B cell (primary cell): ENCODE results near the gene TTC14. TPM values are rescaled to one million over a fixed set of nuclear protein-coding genes. Genes with fewer than 3 reads are reported as not detected.

Experiments
- ATAC-seq: fragments of 200-7000 bp; cut with Tn5 transposase; one replicate; pipeline ENCODE4 v1.10.0; 2021; ENCODE audit warnings: low read depth, mild to moderate bottlenecking, moderate number of reproducible peaks, moderate library complexity
- CTCF ChIA-PET: fragments of 350-600 bp; sonication (Branson Sonifier 250); formaldehyde crosslinking; loops from one replicate; lab custom pipeline; 2021; ENCODE audit warnings: antibody characterized with exemption, inconsistent platforms; lab: Charles Lee
- POLR2A ChIA-PET: fragments of 350-600 bp; sonication (Branson Sonifier 250); formaldehyde crosslinking; loops from one replicate; lab custom pipeline; 2021; ENCODE audit warnings: antibody characterized with exemption; lab: Charles Lee
- DNase-seq: peaks from one replicate; pipeline ENCODE4 v3.0.0; 2013
- H2AFZ ChIP-seq: 2 replicates; pipeline ENCODE4 v1.6.1; 2012; ENCODE audit warnings: mild to moderate bottlenecking, low read depth, low read length; ENCODE audit not compliant: insufficient read depth, poor library complexity, severe bottlenecking
- H3K27ac ChIP-seq, 2 donors: 1 replicate in 1 of 2; 2 replicates in 1 of 2; pipeline ENCODE4 v1.5.1; 2012 to 2013; ENCODE audit warnings: low read length in 2 of 2, mild to moderate bottlenecking in 2 of 2, moderate library complexity in 1 of 2
- H3K27me3 ChIP-seq, 4 experiments: fragments of 200-600 bp in 1 of 4; sonication (generic) in 1 of 4; replicated peaks in 1 of 4; 1 replicate in 2 of 4; 2 replicates in 2 of 4; pipeline versions ENCODE4 v1.6.1 to v1.7.0; 2013 to 2016; ENCODE audit warnings: low read length in 3 of 4, mild to moderate bottlenecking in 2 of 4, mixed read lengths in 1 of 4, moderate library complexity in 1 of 4; ENCODE audit not compliant: insufficient read depth in 4 of 4, control insufficient read depth in 3 of 4; ENCODE audit errors: control extremely low read depth in 1 of 4
- H3K36me3 ChIP-seq, 2 experiments: replicated peaks in 1 of 2; 1 replicate in 1 of 2; 2 replicates in 1 of 2; pipeline versions ENCODE4 v1.6.1 to v1.7.1; 2013; ENCODE audit warnings: low read length in 1 of 2; ENCODE audit not compliant: insufficient read depth in 2 of 2, control insufficient read depth in 1 of 2; ENCODE audit errors: control extremely low read depth in 1 of 2, extremely low read depth in 1 of 2
- H3K4me1 ChIP-seq, 2 donors: fragments of 200-600 bp in 1 of 2; sonication (generic) in 1 of 2; 1 replicate in 1 of 2; 2 replicates in 1 of 2; pipeline versions ENCODE4 v1.5.1 to v1.6.1; 2013 to 2017; ENCODE audit warnings: low read length in 2 of 2; ENCODE audit not compliant: control insufficient read depth in 2 of 2, insufficient read depth in 2 of 2
- H3K4me2 ChIP-seq: replicated peaks from 2 replicates; pipeline ENCODE3; 2012; ENCODE audit warnings: mild to moderate bottlenecking, low read depth, low read length; ENCODE audit not compliant: poor library complexity, severe bottlenecking
- H3K4me3 ChIP-seq, 5 experiments: fragments of 200-600 bp in 1 of 5; sonication (generic) in 1 of 5; 1 replicate in 3 of 5; 2 replicates in 2 of 5; pipeline versions ENCODE4 v1.5.1 to v1.7.0; 2011 to 2016; ENCODE audit warnings: low read length in 4 of 5, mild to moderate bottlenecking in 4 of 5, low read depth in 2 of 5, control low read depth in 1 of 5, moderate library complexity in 1 of 5; ENCODE audit not compliant: insufficient read depth in 1 of 5; ENCODE audit errors: control extremely low read depth in 1 of 5, extremely low read depth in 1 of 5
- H3K79me2 ChIP-seq: fragments of 200-600 bp; sonication (generic); one replicate; pipeline ENCODE4 v1.6.0; 2016; ENCODE audit warnings: low read length; ENCODE audit not compliant: control insufficient read depth, insufficient read depth
- H3K9ac ChIP-seq: fragments of 200-600 bp; sonication (generic); 2 replicates; pipeline ENCODE4 v1.6.1; 2017; ENCODE audit warnings: mild to moderate bottlenecking, low read length, moderate library complexity
- H3K9me3 ChIP-seq, 3 donors: one replicate each; pipeline versions ENCODE4 v1.6.1 to v1.7.1; 2013; ENCODE audit warnings: low read length in 2 of 3; ENCODE audit not compliant: control insufficient read depth in 2 of 3, insufficient read depth in 1 of 3; ENCODE audit errors: control extremely low read depth in 1 of 3
- H4K20me1 ChIP-seq: 2 replicates; pipeline ENCODE4 v1.6.0; 2012; ENCODE audit warnings: mild to moderate bottlenecking, low read length; ENCODE audit not compliant: insufficient read depth, control insufficient read depth, poor library complexity, severe bottlenecking
- H3K27ac Mint-ChIP-seq: one replicate; pipeline ENCODE4 v1.8.0; 2021; ENCODE audit warnings: mixed read lengths
- H3K27me3 Mint-ChIP-seq: one replicate; pipeline ENCODE4 v1.8.0; 2021; ENCODE audit warnings: mixed read lengths
- H3K4me1 Mint-ChIP-seq: one replicate; pipeline ENCODE4 v1.8.0; 2021; ENCODE audit warnings: mixed read lengths
- H3K4me3 Mint-ChIP-seq: one replicate; pipeline ENCODE4 v1.8.0; 2021; ENCODE audit warnings: mixed read lengths
- H3K9me3 Mint-ChIP-seq: one replicate; pipeline ENCODE4 v1.8.0; 2022; ENCODE audit warnings: mixed read lengths; ENCODE audit not compliant: insufficient read depth
- EZH2 ChIP-seq: IDR thresholded peaks from 2 replicates; pipeline ENCODE4 v1.6.1; 2012; ENCODE audit warnings: borderline replicate concordance, low read depth, mild to moderate bottlenecking, moderate library complexity, low read length; ENCODE audit not compliant: insufficient read depth, poor library complexity, severe bottlenecking
- WGBS: methylation state at CpG from one replicate; pipeline ENCODE4 v1.1.5; 2013; ENCODE audit warnings: missing lambda C conversion rate; ENCODE audit not compliant: insufficient coverage; 5-methylcytosine and 5-hydroxymethylcytosine counted together
- intact Hi-C: fragments of 100-400 bp; cut with micrococcal nuclease; formaldehyde crosslinking; loops from one replicate; pipeline ENCODE4 v1.10.0; 2022
- polyA minus RNA-seq: library from RNA; depleted of rRNA, polyadenylated mRNA; stranded (reverse); fragments of >200 nt; gene quantifications from 2 replicates; pipeline ENCODE4 v1.2.3, GENCODE V29; 2012
- polyA plus RNA-seq: library from polyadenylated mRNA; depleted of rRNA; stranded (reverse); fragments of >200 nt; gene quantifications from 2 replicates; pipeline ENCODE4 v1.2.3, GENCODE V29; 2012
- total RNA-seq, 2 donors: library from RNA; stranded (reverse); fragments of 120-200 nt in 1 of 2; gene quantifications; 1 replicate in 1 of 2; 2 replicates in 1 of 2; pipeline versions ENCODE4 v1.2.3 to v1.2.4, GENCODE V29; 2013 to 2022
- TF ChIP-seq, protein P1 (sequence below): fragments of 200-600 bp; IDR thresholded peaks from one replicate; pipeline ENCODE4 v1.8.0; 2022; ENCODE audit warnings: antibody characterized with exemption, mild to moderate bottlenecking

Gene TTC14, protein sequence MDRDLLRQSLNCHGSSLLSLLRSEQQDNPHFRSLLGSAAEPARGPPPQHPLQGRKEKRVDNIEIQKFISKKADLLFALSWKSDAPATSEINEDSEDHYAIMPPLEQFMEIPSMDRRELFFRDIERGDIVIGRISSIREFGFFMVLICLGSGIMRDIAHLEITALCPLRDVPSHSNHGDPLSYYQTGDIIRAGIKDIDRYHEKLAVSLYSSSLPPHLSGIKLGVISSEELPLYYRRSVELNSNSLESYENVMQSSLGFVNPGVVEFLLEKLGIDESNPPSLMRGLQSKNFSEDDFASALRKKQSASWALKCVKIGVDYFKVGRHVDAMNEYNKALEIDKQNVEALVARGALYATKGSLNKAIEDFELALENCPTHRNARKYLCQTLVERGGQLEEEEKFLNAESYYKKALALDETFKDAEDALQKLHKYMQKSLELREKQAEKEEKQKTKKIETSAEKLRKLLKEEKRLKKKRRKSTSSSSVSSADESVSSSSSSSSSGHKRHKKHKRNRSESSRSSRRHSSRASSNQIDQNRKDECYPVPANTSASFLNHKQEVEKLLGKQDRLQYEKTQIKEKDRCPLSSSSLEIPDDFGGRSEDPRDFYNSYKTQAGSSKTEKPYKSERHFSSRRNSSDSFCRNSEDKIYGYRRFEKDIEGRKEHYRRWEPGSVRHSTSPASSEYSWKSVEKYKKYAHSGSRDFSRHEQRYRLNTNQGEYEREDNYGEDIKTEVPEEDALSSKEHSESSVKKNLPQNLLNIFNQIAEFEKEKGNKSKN
- 136 and 139 TPM in 2 replicates for total RNA-seq
- total RNA-seq (2013): 126 TPM
- polyA plus RNA-seq: 43.3 and 74.3 TPM in 2 replicates
- 66.2 and 79.1 TPM in 2 replicates for polyA minus RNA-seq

- CTCF ChIA-PET: interaction anchor here (1.5 kb wide), 1 partner anchor 310 kb away, joined by 7 read pairs; the partner anchor contains the start of gene FXR1
- H3K9me3 Mint-ChIP-seq: peaks cover 3% of the 10 kb centered on the region
- Histone ChIP-seq H2AFZ (peak within 1 kb of the TSS; percentile 92), H3K4me1 (peaks cover 12 to 17% of the 10 kb centered on the region in 2 donors), H3K9me3 (peaks cover 0 to 13% (median 4%) of the 10 kb centered on the region in 3 donors), H3K9ac (peak within 1 kb of the TSS; percentile 89), H3K4me2 (peak within 1 kb of the TSS; percentile 75), H3K27me3 (peaks cover 0 to 4% (median 0%) of the 10 kb centered on the region in 4 experiments), H3K79me2 (peaks cover 13% of the 10 kb centered on the region), H3K36me3 (peaks cover 5 to 25% of the 10 kb centered on the region in 2 experiments), H4K20me1 (peaks cover 9% of the 10 kb centered on the region), H3K27ac (peak within 1 kb of the TSS; percentile 88 to 90), H3K4me3 (peak within 1 kb of the TSS; percentile 75 to 86 (median 80))
- intact Hi-C loops: loop anchor here (1.0 to 5.0 kb wide), 5 partner anchors 310 to 1255 kb away; partner anchors contain the start of genes DNAJC19, FXR1, GNB4 and MFN1
- peaks cover 25% of the 10 kb centered on the region for H3K4me1 Mint-ChIP-seq
- TF ChIP-seq, protein P1, sequence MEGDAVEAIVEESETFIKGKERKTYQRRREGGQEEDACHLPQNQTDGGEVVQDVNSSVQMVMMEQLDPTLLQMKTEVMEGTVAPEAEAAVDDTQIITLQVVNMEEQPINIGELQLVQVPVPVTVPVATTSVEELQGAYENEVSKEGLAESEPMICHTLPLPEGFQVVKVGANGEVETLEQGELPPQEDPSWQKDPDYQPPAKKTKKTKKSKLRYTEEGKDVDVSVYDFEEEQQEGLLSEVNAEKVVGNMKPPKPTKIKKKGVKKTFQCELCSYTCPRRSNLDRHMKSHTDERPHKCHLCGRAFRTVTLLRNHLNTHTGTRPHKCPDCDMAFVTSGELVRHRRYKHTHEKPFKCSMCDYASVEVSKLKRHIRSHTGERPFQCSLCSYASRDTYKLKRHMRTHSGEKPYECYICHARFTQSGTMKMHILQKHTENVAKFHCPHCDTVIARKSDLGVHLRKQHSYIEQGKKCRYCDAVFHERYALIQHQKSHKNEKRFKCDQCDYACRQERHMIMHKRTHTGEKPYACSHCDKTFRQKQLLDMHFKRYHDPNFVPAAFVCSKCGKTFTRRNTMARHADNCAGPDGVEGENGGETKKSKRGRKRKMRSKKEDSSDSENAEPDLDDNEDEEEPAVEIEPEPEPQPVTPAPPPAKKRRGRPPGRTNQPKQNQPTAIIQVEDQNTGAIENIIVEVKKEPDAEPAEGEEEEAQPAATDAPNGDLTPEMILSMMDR: no peak
- no peak for TF ChIP-seq EZH2
- peak within 1 kb of the TSS; percentile 93 for H3K4me3 Mint-ChIP-seq
- 6% methylated on average over 66 of the region's 70 CpGs for WGBS
- peaks cover 24% of the 10 kb centered on the region for H3K27me3 Mint-ChIP-seq
- peak; percentile 88 for ATAC-seq
- peak; percentile 96 for DNase-seq
- peak within 1 kb of the TSS; percentile 98 for H3K27ac Mint-ChIP-seq
- POLR2A ChIA-PET: interaction anchor here (0.5 to 1.2 kb wide), 4 partner anchors 15 to 952 kb away, joined by 3 to 7 read pairs (median 3); no protein-coding TSS in a partner anchor
These were observed at the start of gene TTC14 for GRCh38 chr3:180601688-180602666. Gene TTC14 (plus strand): TSS chr3:180602163. CDS start chr3:180602262, 99 bp downstream.
